Measurements from ENCODE around the gene LZIC.

- no peak for TF ChIP-seq CTCF (IDR thresholded peaks at IDR 0.05)
- TF ChIP-seq POLR2A (IDR thresholded peaks at IDR 0.05): no peak
Measured at GRCh38 chr1:9920606-9921005, 22.6 kb downstream of the LZIC start.
